H9 (cell line): Measurements from ENCODE around the gene COMMD1. TPM values are rescaled to one million over a fixed set of nuclear protein-coding genes. Genes with fewer than 3 reads are reported as not detected.
"Not testable (repeated sequence)": the region's sequence is repeated elsewhere in the genome, so short reads cannot be mapped to it uniquely, and the experiment has no call there.

Source experiments
- DNase-seq: peaks from one replicate; pipeline ENCODE4 v3.0.0-alpha.2; 2017
- H2AFZ ChIP-seq: one replicate; pipeline ENCODE4 v1.6.1; 2013; ENCODE audit warnings: mild to moderate bottlenecking, low read length, control low read depth, moderate library complexity
- H2AK5ac ChIP-seq: 2 replicates; pipeline ENCODE4 v1.6.1; 2013; ENCODE audit warnings: low read length, control low read depth, mixed read lengths; ENCODE audit not compliant: insufficient read length
- H2BK120ac ChIP-seq: one replicate; pipeline ENCODE4 v1.6.1; 2013; ENCODE audit warnings: low read depth, mild to moderate bottlenecking, low read length, control low read depth, inconsistent platforms; ENCODE audit not compliant: poor library complexity, severe bottlenecking
- H2BK12ac ChIP-seq: 2 replicates; pipeline ENCODE4 v1.6.1; 2013; ENCODE audit warnings: low read length, control low read depth, mixed read lengths, low read depth; ENCODE audit not compliant: insufficient read length
- H2BK15ac ChIP-seq: 2 replicates; pipeline ENCODE4 v1.6.1; 2013; ENCODE audit warnings: low read depth, low read length, control low read depth
- H2BK20ac ChIP-seq: one replicate; pipeline ENCODE4 v1.6.1; 2013; ENCODE audit warnings: low read depth, mild to moderate bottlenecking, low read length, control low read depth, inconsistent platforms; ENCODE audit not compliant: poor library complexity, severe bottlenecking
- H2BK5ac ChIP-seq: 2 replicates; pipeline ENCODE4 v1.6.1; 2013; ENCODE audit warnings: low read length, control low read depth, mixed read lengths; ENCODE audit not compliant: insufficient read length
- H3K14ac ChIP-seq: 2 replicates; pipeline ENCODE4 v1.6.1; 2013; ENCODE audit warnings: low read length, control low read depth; ENCODE audit not compliant: insufficient read depth
- H3K18ac ChIP-seq: 2 replicates; pipeline ENCODE4 v1.6.1; 2013; ENCODE audit warnings: low read depth, mild to moderate bottlenecking, mixed read lengths, low read length, control low read depth; ENCODE audit not compliant: insufficient read length
- H3K23ac ChIP-seq: 2 replicates; pipeline ENCODE4 v1.6.1; 2013; ENCODE audit warnings: low read length, control low read depth, mixed read lengths, low read depth; ENCODE audit not compliant: insufficient read length
- H3K23me2 ChIP-seq: 2 replicates; pipeline ENCODE4 v1.6.1; 2013; ENCODE audit warnings: low read depth, mild to moderate bottlenecking, mixed read lengths, low read length, control low read depth; ENCODE audit not compliant: insufficient read length, poor library complexity, severe bottlenecking
- H3K27ac ChIP-seq: 2 replicates; pipeline ENCODE4 v1.5.1; 2013; ENCODE audit warnings: low read length, control low read depth, mixed read lengths, low read depth; ENCODE audit not compliant: insufficient read length
- H3K27me3 ChIP-seq: 2 replicates; pipeline ENCODE4 v1.6.1; 2013; ENCODE audit warnings: low read length, control low read depth, inconsistent platforms; ENCODE audit not compliant: insufficient read depth
- H3K4ac ChIP-seq: 2 replicates; pipeline ENCODE4 v1.6.1; 2013; ENCODE audit warnings: low read depth, mild to moderate bottlenecking, control low read depth, inconsistent platforms, low read length, moderate library complexity
- H3K4me1 ChIP-seq: 2 replicates; pipeline ENCODE4 v1.6.1; 2013; ENCODE audit warnings: low read length, control low read depth, inconsistent platforms; ENCODE audit not compliant: insufficient read depth
- H3K4me2 ChIP-seq: 2 replicates; pipeline ENCODE4 v1.6.1; 2013; ENCODE audit warnings: low read length, control low read depth, mixed read lengths; ENCODE audit not compliant: insufficient read length, insufficient read depth
- H3K56ac ChIP-seq: 2 replicates; pipeline ENCODE4 v1.6.1; 2013; ENCODE audit warnings: low read depth, mild to moderate bottlenecking, mixed read lengths, low read length, control low read depth; ENCODE audit not compliant: insufficient read length
- H3K79me1 ChIP-seq: 2 replicates; pipeline ENCODE4 v1.6.1; 2013; ENCODE audit warnings: low read depth, mild to moderate bottlenecking, moderate library complexity, low read length, control low read depth, inconsistent platforms; ENCODE audit not compliant: insufficient read depth, poor library complexity, severe bottlenecking
- H3K79me2 ChIP-seq: 2 replicates; pipeline ENCODE4 v1.6.1; 2013; ENCODE audit warnings: low read length, control low read depth, inconsistent platforms; ENCODE audit not compliant: insufficient read depth
- H3K9ac ChIP-seq: 2 replicates; pipeline ENCODE4 v1.6.1; 2013; ENCODE audit warnings: low read length, control low read depth, mixed read lengths; ENCODE audit not compliant: insufficient read length; ENCODE audit errors: extremely low read depth
- H3K9me3 ChIP-seq: one replicate; pipeline ENCODE4 v1.6.1; 2013; ENCODE audit warnings: low read depth, low read length, inconsistent platforms; ENCODE audit not compliant: control insufficient read depth
- H3T11ph ChIP-seq: one replicate; pipeline ENCODE4 v1.6.1; 2013; ENCODE audit warnings: mild to moderate bottlenecking, low read length, control low read depth, inconsistent platforms
- H4K20me1 ChIP-seq: one replicate; pipeline ENCODE4 v1.6.1; 2013; ENCODE audit not compliant: control insufficient read depth, insufficient read length, insufficient read depth
- H4K5ac ChIP-seq: 2 replicates; pipeline ENCODE4 v1.6.1; 2013; ENCODE audit warnings: low read depth, mild to moderate bottlenecking, mixed read lengths, low read length, control low read depth; ENCODE audit not compliant: insufficient read length
- H4K8ac ChIP-seq: replicated peaks from 2 replicates; pipeline ENCODE4 v1.6.1; 2013; ENCODE audit warnings: low read length, control low read depth, mixed read lengths, low read depth; ENCODE audit not compliant: insufficient read length
- H4K91ac ChIP-seq: 2 replicates; pipeline ENCODE4 v1.6.1; 2013; ENCODE audit warnings: low read depth, mild to moderate bottlenecking, moderate library complexity, mixed read lengths, low read length, control low read depth; ENCODE audit not compliant: insufficient read length
- H3K27ac Mint-ChIP-seq, 3 experiments: 2 replicates in 2 of 3; 3 replicates in 1 of 3; pipeline ENCODE4 v1.8.0; 2020 to 2021; ENCODE audit warnings: mixed read lengths in 3 of 3, mild to moderate bottlenecking in 1 of 3, moderate library complexity in 1 of 3
- H3K27me3 Mint-ChIP-seq: 2 replicates; pipeline ENCODE4 v1.8.0; 2021; ENCODE audit warnings: low read depth, mild to moderate bottlenecking, moderate library complexity, mixed read lengths
- H3K36me3 Mint-ChIP-seq, 3 experiments: 2 replicates in 2 of 3; 3 replicates in 1 of 3; pipeline ENCODE4 v1.8.0; 2020 to 2021; ENCODE audit warnings: low read depth in 3 of 3, mixed read lengths in 3 of 3; ENCODE audit not compliant: insufficient read depth in 1 of 3
- H3K4me1 Mint-ChIP-seq, 2 experiments: 2 replicates each; pipeline ENCODE4 v1.8.0; 2020; ENCODE audit warnings: mixed read lengths in 2 of 2
- H3K4me3 Mint-ChIP-seq, 2 experiments: 2 replicates in 1 of 2; 3 replicates in 1 of 2; pipeline ENCODE4 v1.8.0; 2020 to 2021; ENCODE audit warnings: mild to moderate bottlenecking in 2 of 2, mixed read lengths in 2 of 2, moderate library complexity in 1 of 2
- H3K9me3 Mint-ChIP-seq, 2 experiments: 2 replicates in 1 of 2; 3 replicates in 1 of 2; pipeline ENCODE4 v1.8.0; 2020; ENCODE audit warnings: mild to moderate bottlenecking in 2 of 2, mixed read lengths in 2 of 2, moderate library complexity in 1 of 2
- WGBS: extraction: QIAGEN DNeasy Blood & Tissue Kit; methylation state at CpG from one replicate; pipeline ENCODE4 v1.1.7; 2013; ENCODE audit warnings: missing lambda C conversion rate, low lambda C conversion rate, mixed read lengths; ENCODE audit not compliant: insufficient read length; ENCODE audit errors: extremely low coverage; 5-methylcytosine and 5-hydroxymethylcytosine counted together
- total RNA-seq: library from RNA; stranded (reverse); gene quantifications from 2 replicates; pipeline ENCODE4 v1.2.1, GENCODE V29; 2021
- TF ChIP-seq, protein P1 (sequence below): fragments of 200-600 bp; sonication (generic); conservative IDR thresholded peaks from 3 replicates; pipeline ENCODE4 v1.8.0; 2021; ENCODE audit warnings: antibody characterized with exemption, mild to moderate bottlenecking

Gene COMMD1
- total RNA-seq, 1 experiment from 2014 or later, result 31.5 TPM

DNA sequence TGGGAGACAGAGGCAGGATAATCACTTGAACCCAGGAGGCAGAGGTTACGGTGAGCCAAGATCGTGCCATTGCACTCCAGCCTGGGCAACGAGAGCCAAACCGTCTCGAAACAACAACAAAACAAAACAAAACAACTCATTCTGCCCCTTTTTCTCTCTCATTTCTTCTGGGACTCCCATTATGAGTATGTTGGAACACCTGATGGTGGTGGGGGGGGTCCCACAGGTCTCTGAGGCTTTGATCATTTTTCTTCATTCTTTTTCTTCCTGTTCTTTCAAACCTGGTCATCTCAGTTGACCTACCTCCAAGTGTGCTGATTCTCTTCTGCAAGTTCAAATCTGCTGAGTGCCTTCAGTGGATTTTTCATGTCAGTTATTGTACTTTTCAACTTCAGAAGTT lies 43.4 kb upstream of the COMMD1 start:
- H2BK5ac ChIP-seq, result no peak overlapping the region
- H3K27ac Mint-ChIP-seq, result no peak overlapping the region
- no peak overlapping the region for H4K8ac ChIP-seq
- H2BK20ac ChIP-seq, result no peak overlapping the region
- H4K5ac ChIP-seq, result no peak overlapping the region
- no peak overlapping the region for H3K27ac ChIP-seq
- no peaks in the 10 kb centered on the region for H3K79me2 ChIP-seq
- H3K79me1 ChIP-seq, result no peaks in the 10 kb centered on the region
- no peaks in the 10 kb centered on the region for H3K23me2 ChIP-seq
- no peak overlapping the region for H3K23ac ChIP-seq
- no peak overlapping the region for H3K4me2 ChIP-seq
- H3K9me3 ChIP-seq, result no peaks in the 10 kb centered on the region
- H2BK12ac ChIP-seq, result no peak overlapping the region
- no peak overlapping the region for H2AFZ ChIP-seq
- TF ChIP-seq, protein P1, sequence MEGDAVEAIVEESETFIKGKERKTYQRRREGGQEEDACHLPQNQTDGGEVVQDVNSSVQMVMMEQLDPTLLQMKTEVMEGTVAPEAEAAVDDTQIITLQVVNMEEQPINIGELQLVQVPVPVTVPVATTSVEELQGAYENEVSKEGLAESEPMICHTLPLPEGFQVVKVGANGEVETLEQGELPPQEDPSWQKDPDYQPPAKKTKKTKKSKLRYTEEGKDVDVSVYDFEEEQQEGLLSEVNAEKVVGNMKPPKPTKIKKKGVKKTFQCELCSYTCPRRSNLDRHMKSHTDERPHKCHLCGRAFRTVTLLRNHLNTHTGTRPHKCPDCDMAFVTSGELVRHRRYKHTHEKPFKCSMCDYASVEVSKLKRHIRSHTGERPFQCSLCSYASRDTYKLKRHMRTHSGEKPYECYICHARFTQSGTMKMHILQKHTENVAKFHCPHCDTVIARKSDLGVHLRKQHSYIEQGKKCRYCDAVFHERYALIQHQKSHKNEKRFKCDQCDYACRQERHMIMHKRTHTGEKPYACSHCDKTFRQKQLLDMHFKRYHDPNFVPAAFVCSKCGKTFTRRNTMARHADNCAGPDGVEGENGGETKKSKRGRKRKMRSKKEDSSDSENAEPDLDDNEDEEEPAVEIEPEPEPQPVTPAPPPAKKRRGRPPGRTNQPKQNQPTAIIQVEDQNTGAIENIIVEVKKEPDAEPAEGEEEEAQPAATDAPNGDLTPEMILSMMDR, result no peak
- H3T11ph ChIP-seq, result no peak overlapping the region
- H3K36me3 Mint-ChIP-seq, result peaks cover 11 to 29% (median 18%) of the 10 kb centered on the region in 3 experiments; a peak in 6 of 7 replicates
- H2BK15ac ChIP-seq, result no peak overlapping the region
- H3K4me1 Mint-ChIP-seq, result no peaks in the 10 kb centered on the region
- H3K4me1 ChIP-seq, result no peaks in the 10 kb centered on the region
- no peak overlapping the region for H2BK120ac ChIP-seq
- no peak for DNase-seq
- no CpG with 5 or more reads among the region's 5 CpGs for WGBS
- H3K27me3 Mint-ChIP-seq, result no peaks in the 10 kb centered on the region
- H3K14ac ChIP-seq, result no peak overlapping the region
- no peaks in the 10 kb centered on the region for H3K9me3 Mint-ChIP-seq
- H3K27me3 ChIP-seq, result no peaks in the 10 kb centered on the region
- H3K4me3 Mint-ChIP-seq, result no peak overlapping the region
- H3K9ac ChIP-seq, result no peak overlapping the region
- H4K91ac ChIP-seq, result no peak overlapping the region
- no peak overlapping the region for H3K4ac ChIP-seq
- H4K20me1 ChIP-seq, result no peaks in the 10 kb centered on the region
- H3K56ac ChIP-seq, result no peak overlapping the region
- no peak overlapping the region for H3K18ac ChIP-seq
- no peak overlapping the region for H2AK5ac ChIP-seq

DNA sequence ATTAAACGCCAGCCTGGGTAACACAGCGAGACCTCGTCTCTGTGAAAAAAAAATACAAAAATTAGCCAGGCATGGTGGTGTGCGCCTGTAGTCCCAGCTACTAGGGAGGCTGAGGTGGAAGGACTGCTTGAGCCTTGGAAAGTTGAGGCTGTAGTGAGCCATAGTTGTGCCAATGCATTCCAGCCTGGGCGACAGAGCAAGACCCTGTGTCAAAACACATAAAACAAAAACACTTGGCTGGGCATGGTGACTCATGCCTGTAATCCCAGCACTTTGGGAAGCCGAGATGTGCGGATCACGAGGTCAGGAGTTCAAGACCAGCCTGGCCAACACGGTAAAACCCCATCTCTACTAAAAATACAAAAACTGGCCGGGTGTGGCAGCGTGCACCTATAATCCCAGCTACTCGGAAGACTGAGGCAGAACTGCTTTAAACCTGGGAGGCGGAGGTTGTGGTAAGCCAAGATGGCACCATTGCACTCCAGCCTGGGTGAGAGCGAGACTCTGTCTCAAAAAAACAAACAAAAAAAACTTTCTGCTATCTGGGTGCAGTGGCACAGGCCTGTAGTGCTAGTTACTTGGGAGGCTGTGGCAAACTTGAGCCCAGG lies 38.9 kb upstream of the COMMD1 start:
- not testable (repeated sequence) for H3K4me1 Mint-ChIP-seq, H2BK120ac ChIP-seq, H3K4me1 ChIP-seq, H3K27me3 Mint-ChIP-seq, H3K4me2 ChIP-seq, H3K9me3 ChIP-seq, H2BK5ac ChIP-seq, H3K4ac ChIP-seq, H3K79me2 ChIP-seq, H2BK15ac ChIP-seq, H3K23me2 ChIP-seq, H3K79me1 ChIP-seq, H3K9ac ChIP-seq, H3K23ac ChIP-seq, DNase-seq, H4K8ac ChIP-seq, H4K20me1 ChIP-seq, H4K91ac ChIP-seq, H3K56ac ChIP-seq, H3K18ac ChIP-seq, H2BK20ac ChIP-seq, H3K9me3 Mint-ChIP-seq, H3K27ac ChIP-seq, H2BK12ac ChIP-seq, H3K27me3 ChIP-seq, H2AK5ac ChIP-seq, H3K4me3 Mint-ChIP-seq, H4K5ac ChIP-seq, H3T11ph ChIP-seq, H3K14ac ChIP-seq, H2AFZ ChIP-seq
- WGBS, result no CpG with 5 or more reads among the region's 14 CpGs
- H3K36me3 Mint-ChIP-seq, result peaks cover 29 to 69% (median 50%) of the 10 kb centered on the region in 3 experiments
- H3K27ac Mint-ChIP-seq, result peak overlapping the region in 1 of 3 experiments; percentile 59; a peak in 1 of 7 replicates
